Endodermal cell (in vitro differentiated cells): ENCODE measurements around the gene IL20RB. TPM values are rescaled to one million over a fixed set of nuclear protein-coding genes. Genes with fewer than 3 reads are reported as not detected.
A peak's percentile ranks its signal among the peaks of the same experiment; 100 is the strongest.

Experiments used
- DNase-seq: peaks from one replicate; pipeline ENCODE4 v3.0.0-alpha.2; 2017
- H3K27ac ChIP-seq: 2 replicates; pipeline ENCODE4 v1.5.1; 2013; ENCODE audit warnings: mild to moderate bottlenecking, low read depth, low read length, moderate library complexity
- H3K27me3 ChIP-seq: 2 replicates; pipeline ENCODE4 v1.6.1; 2013; ENCODE audit warnings: mild to moderate bottlenecking, low read length, moderate library complexity; ENCODE audit not compliant: insufficient read depth, control insufficient read depth, poor library complexity, severe bottlenecking
- H3K36me3 ChIP-seq: 2 replicates; pipeline ENCODE4 v1.7.0; 2013; ENCODE audit warnings: mild to moderate bottlenecking, low read length, moderate library complexity; ENCODE audit not compliant: control insufficient read depth, insufficient read depth
- H3K4me1 ChIP-seq: one replicate; pipeline ENCODE4 v1.7.0; 2013; ENCODE audit warnings: low read length; ENCODE audit not compliant: control insufficient read depth, insufficient read depth
- H3K4me3 ChIP-seq: 2 replicates; pipeline ENCODE4 v1.5.1; 2013; ENCODE audit warnings: mild to moderate bottlenecking, low read length, moderate library complexity
- H3K9ac ChIP-seq: 2 replicates; pipeline ENCODE4 v1.6.1; 2013; ENCODE audit warnings: mild to moderate bottlenecking, low read length, moderate library complexity; ENCODE audit not compliant: poor library complexity, severe bottlenecking; ENCODE audit errors: extremely low read depth
- H3K9me3 ChIP-seq: 2 replicates; pipeline ENCODE4 v1.6.1; 2013; ENCODE audit warnings: mild to moderate bottlenecking, low read length, moderate library complexity; ENCODE audit not compliant: control insufficient read depth
- H3K27ac Mint-ChIP-seq: 2 replicates; pipeline ENCODE4 v1.8.0; 2020; ENCODE audit warnings: mixed read lengths
- H3K27me3 Mint-ChIP-seq: 2 replicates; pipeline ENCODE4 v1.8.0; 2021; ENCODE audit warnings: mild to moderate bottlenecking, mixed read lengths; ENCODE audit not compliant: insufficient read depth
- H3K36me3 Mint-ChIP-seq: 2 replicates; pipeline ENCODE4 v1.8.0; 2020; ENCODE audit warnings: low read depth, mixed read lengths
- H3K4me1 Mint-ChIP-seq: 2 replicates; pipeline ENCODE4 v1.8.0; 2020; ENCODE audit warnings: mixed read lengths
- H3K4me3 Mint-ChIP-seq: 2 replicates; pipeline ENCODE4 v1.8.0; 2020; ENCODE audit warnings: mild to moderate bottlenecking, moderate library complexity, mixed read lengths
- H3K9me3 Mint-ChIP-seq: 2 replicates; pipeline ENCODE4 v1.8.0; 2020; ENCODE audit warnings: mild to moderate bottlenecking, mixed read lengths
- CTCF ChIP-seq: fragments of 200-600 bp; sonication (generic); conservative IDR thresholded peaks from 2 replicates; pipeline ENCODE4 v1.5.0; 2021; ENCODE audit warnings: antibody characterized with exemption, mild to moderate bottlenecking
- WGBS, 2 experiments: methylation state at CpG; one replicate each; pipeline versions ENCODE4 v1.1.5 to v1.1.7; 2013; ENCODE audit warnings: missing lambda C conversion rate in 2 of 2, mixed read lengths in 1 of 2; ENCODE audit not compliant: insufficient coverage in 1 of 2, insufficient read length in 1 of 2; 5-methylcytosine and 5-hydroxymethylcytosine counted together
- total RNA-seq, 2 donors: library from RNA; stranded (reverse); fragmentation: NEBNext Ultra II Directional in 1 of 2; extraction: Animal tissue kit (Norgen Biotek cat#: 25700) in 1 of 2; gene quantifications; 2 replicates in 1 of 2; 3 replicates in 1 of 2; pipeline ENCODE4 v1.2.1, GENCODE V29; 2021

Gene IL20RB
- total RNA-seq, 2 donors from 2014 or later, result 1.7 to 2.1 TPM

GRCh38 chr3:136949708-136950107, 8.1 kb upstream of the IL20RB start:
- DNase-seq, result no peak
- no peaks in the 10 kb centered on the region for H3K27me3 ChIP-seq
- no peak overlapping the region for H3K27ac ChIP-seq
- Mint-ChIP-seq H3K27ac (no peak overlapping the region), H3K4me1 (peaks cover 20% of the 10 kb centered on the region), H3K9me3 (no peaks in the 10 kb centered on the region), H3K27me3 (no peaks in the 10 kb centered on the region), H3K36me3 (peaks cover 11% of the 10 kb centered on the region), H3K4me3 (no peak overlapping the region)
- peaks cover 8% of the 10 kb centered on the region for H3K9me3 ChIP-seq
- H3K9ac ChIP-seq, result no peak overlapping the region
- no peak overlapping the region for H3K4me3 ChIP-seq
- H3K36me3 ChIP-seq, result peaks cover 15% of the 10 kb centered on the region
- peaks cover 4% of the 10 kb centered on the region for H3K4me1 ChIP-seq
- WGBS, 2 experiments, result 100% methylated on average over 1 of the region's 2 CpGs; no CpG with 5 or more reads in 1 of the 2 experiments
- TF ChIP-seq CTCF, result peak; percentile 56

GRCh38 chr3:136950623-136951022, 7.2 kb upstream of the IL20RB start:
- Histone ChIP-seq H3K27ac (no peak overlapping the region), H3K27me3 (no peaks in the 10 kb centered on the region), H3K36me3 (peaks cover 12% of the 10 kb centered on the region), H3K4me1 (peaks cover 4% of the 10 kb centered on the region), H3K9me3 (peaks cover 6% of the 10 kb centered on the region), H3K9ac (no peak overlapping the region), H3K4me3 (no peak overlapping the region)
- Mint-ChIP-seq H3K27me3 (no peaks in the 10 kb centered on the region), H3K4me3 (no peak overlapping the region), H3K4me1 (peaks cover 25% of the 10 kb centered on the region), H3K9me3 (no peaks in the 10 kb centered on the region), H3K27ac (no peak overlapping the region), H3K36me3 (peaks cover 8% of the 10 kb centered on the region)
- no peak for DNase-seq
- no peak for TF ChIP-seq CTCF
- 100% methylated on average over 1 of the region's 1 CpG; no CpG with 5 or more reads in 1 of the 2 experiments for WGBS, 2 experiments

- peaks cover 31% of the 10 kb centered on the region for H3K4me1 Mint-ChIP-seq
- H3K4me1 ChIP-seq, result peaks cover 4% of the 10 kb centered on the region
Observed at GRCh38 chr3:136952292-136952691, 5.5 kb upstream of the IL20RB start.

More at GRCh38 chr3:136952292-136952691, 5.5 kb upstream of the IL20RB start:
- Histone ChIP-seq H3K27me3 (no peaks in the 10 kb centered on the region), H3K4me3 (no peak overlapping the region), H3K9ac (no peak overlapping the region), H3K27ac (no peak overlapping the region), H3K9me3 (no peaks in the 10 kb centered on the region), H3K36me3 (peaks cover 4% of the 10 kb centered on the region)
- H3K27ac Mint-ChIP-seq, result no peak overlapping the region
- no peaks in the 10 kb centered on the region for H3K9me3 Mint-ChIP-seq
- no peak overlapping the region for H3K4me3 Mint-ChIP-seq
- no peak for DNase-seq
- H3K36me3 Mint-ChIP-seq, result no peaks in the 10 kb centered on the region
- TF ChIP-seq CTCF, result no peak
- H3K27me3 Mint-ChIP-seq, result no peaks in the 10 kb centered on the region
- 58% methylated on average over 1 of the region's 1 CpG; no CpG with 5 or more reads in 1 of the 2 experiments for WGBS, 2 experiments
